ENCODE measurements around the gene MCUB.

MCUB gene

DNA sequence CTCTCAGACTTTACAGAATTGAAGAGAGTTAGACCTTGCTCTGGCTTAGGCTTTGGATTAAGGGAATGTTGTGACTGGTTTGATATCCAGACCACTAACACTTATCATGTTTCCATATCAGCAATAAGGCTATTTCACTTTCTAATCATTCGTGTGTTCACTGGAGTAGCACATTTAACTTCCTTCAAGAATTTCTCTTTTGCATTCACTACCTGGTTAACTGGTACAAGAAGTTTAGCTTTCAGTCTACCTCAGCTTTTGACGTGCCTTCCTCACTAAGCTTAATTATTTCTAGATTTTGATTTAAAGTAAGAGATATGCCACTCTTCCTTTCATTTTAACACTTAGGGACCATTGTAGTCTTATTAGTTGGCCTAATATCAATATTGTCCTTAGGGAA lies 80.6 kb downstream of the MCUB start:
- Histone ChIP-seq H3K27ac (ENCODE audit: low read length) (no peak overlapping the region), H3K9me3 (ENCODE audit: insufficient read depth, low read depth, low read length) (no peaks in the 10 kb centered on the region), H3K36me3 (ENCODE audit: insufficient read depth, low read depth, low read length) (no peaks in the 10 kb centered on the region), H3K4me3 (ENCODE audit: low read length) (no peak overlapping the region), H3K27me3 (ENCODE audit: insufficient read depth, low read length) (no peaks in the 10 kb centered on the region), H3K9ac (ENCODE audit: low read depth, low read length) (no peak overlapping the region), H3K4me1 (ENCODE audit: insufficient read depth, low read length) (peaks cover 6% of the 10 kb centered on the region; the same call in 1 of the 2 replicates)

DNA sequence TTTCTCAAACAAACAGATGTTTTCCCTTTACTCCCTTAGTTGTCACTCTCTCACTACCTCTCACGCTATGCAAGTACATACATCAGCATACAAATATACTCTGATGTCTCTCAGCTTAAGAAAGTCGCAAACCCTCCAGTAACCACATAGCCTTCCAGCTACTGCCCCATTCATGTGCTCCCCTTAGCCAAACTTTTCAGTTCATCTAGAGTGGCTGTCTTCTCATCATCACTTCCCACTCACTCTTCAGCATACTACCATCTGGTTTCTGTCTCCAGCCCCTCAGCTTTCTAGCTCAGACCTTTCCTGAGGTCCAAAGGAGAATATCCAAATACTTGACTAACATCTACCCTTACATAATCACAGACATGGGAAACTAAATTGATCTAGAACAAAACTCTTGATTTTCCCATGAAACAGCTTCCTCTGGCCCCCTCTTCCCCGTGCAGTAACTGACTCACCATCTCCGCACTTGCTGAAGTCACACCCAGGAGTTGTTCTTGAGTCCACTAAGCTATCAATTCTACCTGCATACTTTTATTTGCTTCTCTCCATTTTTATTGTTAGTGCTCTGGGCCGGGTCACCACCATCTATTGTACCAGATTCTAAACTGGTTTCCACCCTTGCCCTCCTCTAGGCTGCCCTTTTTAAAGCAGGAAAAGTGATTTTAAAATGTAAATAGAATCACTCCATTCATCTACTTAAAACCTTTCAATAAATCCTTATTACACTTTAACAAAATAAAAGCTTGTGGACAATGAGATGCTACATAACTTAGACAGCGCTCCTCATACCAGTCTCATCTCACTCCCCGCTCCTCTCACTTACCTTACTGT lies 86.0 kb downstream of the MCUB start:
- H3K27ac ChIP-seq (ENCODE audit: low read length) = no peak overlapping the region
- H3K4me1 ChIP-seq (ENCODE audit: insufficient read depth, low read length) = peaks cover 6% of the 10 kb centered on the region; the same call in 1 of the 2 replicates
- H3K4me3 ChIP-seq (ENCODE audit: low read length) = no peak overlapping the region
- no peaks in the 10 kb centered on the region for H3K9me3 ChIP-seq (ENCODE audit: insufficient read depth, low read depth, low read length)
- H3K9ac ChIP-seq (ENCODE audit: low read depth, low read length) = no peak overlapping the region
- H3K36me3 ChIP-seq (ENCODE audit: insufficient read depth, low read depth, low read length) = no peaks in the 10 kb centered on the region
- H3K27me3 ChIP-seq (ENCODE audit: insufficient read depth, low read length) = no peaks in the 10 kb centered on the region

DNA sequence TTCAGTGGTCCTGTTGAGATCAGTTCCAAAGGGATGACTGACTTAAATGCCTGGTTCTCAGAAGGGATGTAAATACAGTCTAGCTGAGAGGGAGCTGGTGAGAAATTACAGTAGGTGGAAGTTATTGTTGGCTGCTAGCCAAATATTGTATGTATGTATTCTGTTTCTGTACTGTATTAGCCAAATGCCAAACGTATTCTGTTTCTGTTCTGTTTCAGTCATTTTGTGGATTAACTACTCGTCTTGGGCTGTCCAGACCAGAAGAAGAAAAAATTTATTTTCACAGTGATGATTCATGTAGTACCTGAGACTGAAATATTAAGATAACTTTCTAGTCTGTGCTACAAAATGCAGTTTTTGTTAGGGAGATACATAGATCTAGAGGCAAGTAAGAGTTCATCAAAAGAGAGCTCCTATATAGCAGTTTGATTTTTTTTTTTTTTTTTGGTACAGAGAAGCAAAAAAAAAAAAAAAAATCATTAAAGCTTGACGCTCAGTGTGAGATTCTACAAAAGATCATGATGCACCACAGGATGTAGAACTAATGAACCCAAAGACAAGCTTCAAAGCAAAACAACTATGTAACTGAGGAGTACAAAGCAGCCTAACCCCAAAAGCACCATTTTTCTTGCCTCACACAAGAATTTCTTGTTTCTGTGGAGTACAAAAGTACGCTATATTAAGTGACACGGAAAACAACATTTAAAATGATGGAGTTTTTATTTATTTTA lies 88.4 kb downstream of the MCUB start:
- no peak overlapping the region for H3K27ac ChIP-seq (ENCODE audit: low read length)
- H3K36me3 ChIP-seq (ENCODE audit: insufficient read depth, low read depth, low read length) = no peaks in the 10 kb centered on the region
- H3K27me3 ChIP-seq (ENCODE audit: insufficient read depth, low read length) = no peaks in the 10 kb centered on the region
- H3K4me3 ChIP-seq (ENCODE audit: low read length) = no peak overlapping the region
- no peak overlapping the region for H3K9ac ChIP-seq (ENCODE audit: low read depth, low read length)
- no peaks in the 10 kb centered on the region for H3K9me3 ChIP-seq (ENCODE audit: insufficient read depth, low read depth, low read length)
- H3K4me1 ChIP-seq (ENCODE audit: insufficient read depth, low read length) = no peaks in the 10 kb centered on the region

DNA sequence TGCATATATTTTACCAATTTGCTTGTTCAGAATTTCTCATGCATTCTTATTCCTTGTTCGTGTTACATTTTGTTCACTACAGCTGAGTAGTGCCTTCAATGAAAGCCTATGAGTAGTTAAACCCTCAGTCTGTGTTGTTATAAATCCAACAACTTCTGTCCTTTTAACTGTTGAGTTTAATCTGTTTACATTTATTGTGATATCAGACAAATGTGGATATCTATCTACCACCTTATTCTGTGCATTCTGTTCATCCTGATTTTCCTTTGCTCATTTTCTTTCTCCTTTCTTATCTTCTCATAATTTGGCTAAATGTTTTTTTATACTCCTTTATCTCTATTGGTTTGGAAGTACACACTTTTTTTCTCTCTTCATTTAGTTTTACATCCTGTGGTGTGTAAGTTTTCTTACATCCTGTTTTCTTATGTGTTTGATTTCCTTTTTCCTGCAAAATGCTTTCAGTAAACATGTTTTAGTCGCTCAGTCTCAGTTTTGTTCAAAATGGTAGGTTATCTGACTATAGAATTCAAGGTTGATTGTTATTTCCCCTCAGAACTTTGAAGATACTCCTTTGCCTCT lies 89.0 kb downstream of the MCUB start:
- Histone ChIP-seq H3K36me3 (ENCODE audit: insufficient read depth, low read depth, low read length) (no peaks in the 10 kb centered on the region), H3K27ac (ENCODE audit: low read length) (no peak overlapping the region), H3K27me3 (ENCODE audit: insufficient read depth, low read length) (no peaks in the 10 kb centered on the region), H3K4me1 (ENCODE audit: insufficient read depth, low read length) (no peaks in the 10 kb centered on the region), H3K9me3 (ENCODE audit: insufficient read depth, low read depth, low read length) (no peaks in the 10 kb centered on the region), H3K9ac (ENCODE audit: low read depth, low read length) (no peak overlapping the region), H3K4me3 (ENCODE audit: low read length) (no peak overlapping the region)

DNA sequence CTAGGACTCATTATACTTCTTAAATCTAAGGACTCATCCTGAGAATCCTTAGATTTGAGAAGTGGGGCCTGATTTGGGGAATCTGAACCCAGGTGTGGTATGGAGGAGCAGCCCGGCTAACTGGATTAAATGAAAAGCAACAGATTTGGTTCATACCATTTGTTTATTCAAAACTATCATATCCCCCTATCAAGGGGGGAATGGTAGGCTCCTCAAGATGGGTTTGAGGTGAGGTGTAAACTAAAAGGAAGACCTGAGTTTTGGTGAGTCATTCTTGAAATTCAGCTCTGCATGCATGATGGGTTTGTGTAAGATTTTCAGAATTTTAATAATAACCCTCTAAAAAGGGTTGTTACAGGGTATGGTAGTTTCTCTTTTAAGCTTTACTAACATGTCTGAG lies 89.8 kb downstream of the MCUB start:
- H3K9me3 ChIP-seq (ENCODE audit: insufficient read depth, low read depth, low read length) = no peaks in the 10 kb centered on the region
- no peaks in the 10 kb centered on the region for H3K36me3 ChIP-seq (ENCODE audit: insufficient read depth, low read depth, low read length)
- H3K4me1 ChIP-seq (ENCODE audit: insufficient read depth, low read length) = no peaks in the 10 kb centered on the region
- H3K27ac ChIP-seq (ENCODE audit: low read length) = no peak overlapping the region
- H3K27me3 ChIP-seq (ENCODE audit: insufficient read depth, low read length) = no peaks in the 10 kb centered on the region
- no peak overlapping the region for H3K4me3 ChIP-seq (ENCODE audit: low read length)
- no peak overlapping the region for H3K9ac ChIP-seq (ENCODE audit: low read depth, low read length)

DNA sequence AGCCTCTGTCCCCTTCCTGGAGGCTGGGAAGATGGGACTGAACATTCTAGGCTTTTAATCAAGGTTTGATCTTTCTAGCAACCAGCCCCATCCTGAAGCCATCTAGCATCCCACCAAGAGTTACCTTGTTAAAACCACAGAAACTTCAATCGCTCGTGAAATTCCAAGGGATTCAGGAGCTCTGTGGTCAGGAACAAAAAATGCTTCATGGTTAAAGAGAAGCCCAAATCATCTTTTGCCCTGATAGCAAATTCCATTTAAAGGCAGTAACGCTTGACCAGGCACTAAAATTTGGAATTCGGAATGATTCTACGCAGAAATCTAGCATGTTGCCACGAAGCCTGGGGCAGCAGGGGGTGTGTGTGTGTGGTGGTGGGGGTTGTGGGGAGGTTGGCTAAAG lies 95.3 kb downstream of the MCUB start:
- no peak overlapping the region for H3K27ac ChIP-seq (ENCODE audit: low read length)
- H3K9ac ChIP-seq (ENCODE audit: low read depth, low read length) = no peak overlapping the region
- no peaks in the 10 kb centered on the region for H3K36me3 ChIP-seq (ENCODE audit: insufficient read depth, low read depth, low read length)
- H3K4me3 ChIP-seq (ENCODE audit: low read length) = no peak overlapping the region
- H3K4me1 ChIP-seq (ENCODE audit: insufficient read depth, low read length) = peaks cover 4% of the 10 kb centered on the region; the same call in 1 of the 2 replicates
- H3K9me3 ChIP-seq (ENCODE audit: insufficient read depth, low read depth, low read length) = no peaks in the 10 kb centered on the region
- no peaks in the 10 kb centered on the region for H3K27me3 ChIP-seq (ENCODE audit: insufficient read depth, low read length)

DNA sequence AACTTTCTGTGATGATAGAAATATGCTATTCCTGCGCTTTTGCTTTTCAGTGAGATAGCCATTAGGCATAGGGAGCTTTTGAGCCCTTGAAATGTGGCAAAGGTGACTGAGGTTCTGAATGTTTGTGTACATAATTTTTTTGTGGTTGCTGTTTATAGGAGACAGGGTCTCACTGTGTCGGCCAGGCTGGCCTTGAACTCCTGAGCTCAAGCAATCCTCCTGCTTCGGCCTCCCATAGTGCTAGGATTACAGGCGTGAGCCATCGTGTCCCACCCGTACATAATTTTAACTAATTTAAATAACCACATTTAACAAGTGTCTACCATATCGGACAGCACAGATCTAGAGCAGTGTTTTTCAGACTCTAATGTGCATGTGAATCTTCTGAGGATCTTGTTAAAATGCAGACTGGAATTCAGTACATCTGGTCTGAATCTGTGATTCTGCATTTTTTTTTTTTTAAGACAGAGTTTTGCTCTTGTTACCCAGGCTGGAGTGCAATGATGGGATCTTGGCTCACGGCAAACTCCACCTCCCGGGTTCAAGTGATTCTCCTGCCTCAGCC lies 97.9 kb downstream of the MCUB start:
- Histone ChIP-seq H3K9ac (ENCODE audit: low read depth, low read length) (no peak overlapping the region), H3K4me1 (ENCODE audit: insufficient read depth, low read length) (peaks cover 10% of the 10 kb centered on the region; the same call in 1 of the 2 replicates), H3K36me3 (ENCODE audit: insufficient read depth, low read depth, low read length) (no peaks in the 10 kb centered on the region), H3K27me3 (ENCODE audit: insufficient read depth, low read length) (no peaks in the 10 kb centered on the region), H3K27ac (ENCODE audit: low read length) (no peak overlapping the region), H3K9me3 (ENCODE audit: insufficient read depth, low read depth, low read length) (no peaks in the 10 kb centered on the region), H3K4me3 (ENCODE audit: low read length) (no peak overlapping the region)

DNA sequence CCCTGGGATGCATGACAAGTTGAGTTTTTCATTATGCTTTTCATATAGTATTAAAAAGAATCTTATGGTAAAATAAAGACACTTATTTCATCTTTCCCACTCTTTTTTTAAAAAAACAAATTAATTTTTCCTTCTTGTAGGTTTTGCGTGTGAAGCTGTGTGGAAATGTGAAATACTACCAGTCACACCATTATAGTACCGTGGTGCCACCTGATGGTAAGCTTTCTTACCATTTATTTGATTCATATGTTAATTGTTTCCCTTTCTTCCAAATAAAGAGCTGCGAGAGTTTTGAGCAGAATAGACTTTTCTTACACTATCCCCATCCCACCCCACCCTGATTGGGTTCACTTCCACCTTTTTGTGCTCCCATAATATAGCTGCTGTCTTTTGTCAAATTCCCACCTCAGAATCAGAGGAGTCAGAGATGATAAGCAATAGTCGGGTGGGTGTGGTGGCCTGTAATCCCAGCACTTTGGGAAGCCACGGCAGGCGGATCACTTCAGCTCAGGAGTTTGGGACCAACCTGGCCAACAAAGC lies 98.9 kb downstream of the MCUB start:
- H3K4me1 ChIP-seq (ENCODE audit: insufficient read depth, low read length) = peaks cover 17% of the 10 kb centered on the region; the same call in 1 of the 2 replicates
- no peaks in the 10 kb centered on the region for H3K27me3 ChIP-seq (ENCODE audit: insufficient read depth, low read length)
- no peaks in the 10 kb centered on the region for H3K9me3 ChIP-seq (ENCODE audit: insufficient read depth, low read depth, low read length)
- no peak overlapping the region for H3K27ac ChIP-seq (ENCODE audit: low read length)
- no peaks in the 10 kb centered on the region for H3K36me3 ChIP-seq (ENCODE audit: insufficient read depth, low read depth, low read length)
- H3K9ac ChIP-seq (ENCODE audit: low read depth, low read length) = no peak overlapping the region
- no peak overlapping the region for H3K4me3 ChIP-seq (ENCODE audit: low read length)

DNA sequence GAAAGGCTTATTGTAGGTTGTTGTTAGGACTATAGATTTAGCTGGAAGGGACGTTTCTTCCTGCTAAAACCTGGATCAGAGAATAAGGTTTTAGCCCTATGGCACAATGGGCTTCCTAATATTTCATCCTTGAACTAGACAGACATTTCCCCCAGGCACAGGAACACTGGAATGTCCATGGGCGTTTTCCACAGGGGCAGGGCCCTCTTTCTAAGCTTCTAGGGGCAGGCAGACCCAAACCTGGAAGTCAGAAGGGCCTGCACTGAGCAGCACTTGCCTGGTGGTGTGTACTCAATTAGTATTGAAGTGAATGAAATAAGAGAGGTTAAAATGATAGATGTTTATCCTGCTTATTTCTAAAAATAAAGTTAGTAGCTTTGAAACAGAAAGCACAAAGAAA lies 102.1 kb downstream of the MCUB start:
- Histone ChIP-seq H3K9me3 (ENCODE audit: insufficient read depth, low read depth, low read length) (no peaks in the 10 kb centered on the region), H3K27ac (ENCODE audit: low read length) (no peak overlapping the region), H3K27me3 (ENCODE audit: insufficient read depth, low read length) (no peaks in the 10 kb centered on the region), H3K4me1 (ENCODE audit: insufficient read depth, low read length) (peaks cover 14% of the 10 kb centered on the region; the same call in 1 of the 2 replicates), H3K4me3 (ENCODE audit: low read length) (no peak overlapping the region), H3K9ac (ENCODE audit: low read depth, low read length) (no peak overlapping the region), H3K36me3 (ENCODE audit: insufficient read depth, low read depth, low read length) (no peaks in the 10 kb centered on the region)

DNA sequence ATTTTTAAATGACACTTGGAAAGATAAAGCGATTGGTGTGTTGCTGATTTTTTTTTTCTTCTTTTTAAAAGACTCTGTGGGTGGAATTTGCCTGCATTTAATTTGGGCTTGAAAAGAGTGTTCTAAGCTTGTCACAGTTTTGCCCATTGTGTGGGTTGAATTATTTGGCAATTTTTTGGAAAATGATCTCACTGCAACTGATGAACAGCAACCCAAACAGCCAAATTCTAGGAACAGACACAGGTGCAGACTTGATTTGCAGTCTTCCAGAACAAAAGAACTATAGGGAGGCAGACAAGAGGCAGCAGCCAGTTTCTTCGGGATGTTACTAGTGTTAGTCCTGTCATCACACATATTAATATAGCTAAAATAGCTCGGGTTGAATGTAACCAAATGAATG lies 102.7 kb downstream of the MCUB start:
- Histone ChIP-seq H3K36me3 (ENCODE audit: insufficient read depth, low read depth, low read length) (no peaks in the 10 kb centered on the region), H3K4me1 (ENCODE audit: insufficient read depth, low read length) (peaks cover 14% of the 10 kb centered on the region; the same call in 1 of the 2 replicates), H3K27ac (ENCODE audit: low read length) (no peak overlapping the region), H3K4me3 (ENCODE audit: low read length) (no peak overlapping the region), H3K27me3 (ENCODE audit: insufficient read depth, low read length) (no peaks in the 10 kb centered on the region), H3K9ac (ENCODE audit: low read depth, low read length) (no peak overlapping the region), H3K9me3 (ENCODE audit: insufficient read depth, low read depth, low read length) (no peaks in the 10 kb centered on the region)

DNA sequence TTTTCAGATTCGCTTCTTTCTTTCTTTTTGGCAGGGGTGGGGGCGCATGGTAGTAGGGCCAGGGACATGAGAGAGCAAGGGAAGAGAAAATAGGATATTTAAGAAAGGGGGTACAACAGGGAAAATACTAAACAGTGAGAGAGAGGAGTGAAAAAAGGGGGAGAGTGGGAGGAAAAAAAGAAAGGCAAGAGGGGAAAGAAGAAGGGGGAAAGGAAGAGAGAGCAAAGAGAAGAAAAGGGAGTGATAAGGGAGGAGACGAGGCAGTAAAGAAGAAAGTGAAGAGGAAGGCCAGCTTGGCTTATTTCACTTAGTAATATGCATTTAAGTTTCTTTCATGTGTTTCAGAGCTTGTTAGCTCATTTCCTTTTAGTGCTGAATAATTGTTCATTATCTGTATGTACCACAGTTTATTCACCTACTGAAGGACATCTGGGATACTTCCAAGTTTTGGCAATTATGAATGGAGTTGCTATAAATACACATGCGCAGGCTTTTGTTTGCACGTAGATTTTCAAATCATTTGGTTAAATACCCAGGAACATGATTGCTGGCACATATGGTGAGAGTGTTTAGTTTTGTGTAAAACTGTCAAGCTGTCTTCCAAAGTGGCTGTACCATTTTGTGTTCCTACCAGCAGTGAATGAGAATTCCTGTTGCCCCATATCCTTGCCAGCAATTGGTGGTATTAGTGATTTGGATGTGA lies 105.9 kb downstream of the MCUB start:
- no peak overlapping the region for H3K9ac ChIP-seq (ENCODE audit: low read depth, low read length)
- H3K36me3 ChIP-seq (ENCODE audit: insufficient read depth, low read depth, low read length) = no peaks in the 10 kb centered on the region
- H3K4me3 ChIP-seq (ENCODE audit: low read length) = no peak overlapping the region
- no peaks in the 10 kb centered on the region for H3K27me3 ChIP-seq (ENCODE audit: insufficient read depth, low read length)
- no peaks in the 10 kb centered on the region for H3K9me3 ChIP-seq (ENCODE audit: insufficient read depth, low read depth, low read length)
- H3K4me1 ChIP-seq (ENCODE audit: insufficient read depth, low read length) = peaks cover 14% of the 10 kb centered on the region; the same call in 1 of the 2 replicates
- no peak overlapping the region for H3K27ac ChIP-seq (ENCODE audit: low read length)
